GM18909 (cell line): ENCODE results near the gene ACTR1B.
"Not testable (repeated sequence)": the region's sequence is repeated elsewhere in the genome, so short reads cannot be mapped to it uniquely, and the experiment has no call there.

Source experiments
- ATAC-seq: cut with Tn5 transposase; IDR thresholded peaks from one replicate; pipeline ENCODE4 v1.9.1; 2021; ENCODE audit warnings: mild to moderate bottlenecking; ENCODE audit not compliant: unreplicated experiment, poor library complexity

Gene ACTR1B

GRCh38 chr2:97691166-97691565, 27.3 kb upstream of the ACTR1B start:
- ATAC-seq: no peak

- ATAC-seq: no peak
These were observed 24.4 kb upstream of the ACTR1B start for GRCh38 chr2:97688062-97688827.

- ATAC-seq: not testable (repeated sequence)
These were observed 23.4 kb upstream of the ACTR1B start for GRCh38 chr2:97687235-97687634.

GRCh38 chr2:97678298-97678697, 14.5 kb upstream of the ACTR1B start:
- no peak for ATAC-seq

GRCh38 chr2:97677480-97677879, 13.6 kb upstream of the ACTR1B start:
- ATAC-seq: no peak

- no peak for ATAC-seq
These were observed 12.8 kb upstream of the ACTR1B start for GRCh38 chr2:97676620-97677019.

- no peak for ATAC-seq
These were observed 11.7 kb upstream of the ACTR1B start for GRCh38 chr2:97675430-97676113.

- ATAC-seq: no peak
These were observed 10.1 kb upstream of the ACTR1B start for GRCh38 chr2:97673915-97674283.

- no peak for ATAC-seq
These were observed 9.5 kb upstream of the ACTR1B start for GRCh38 chr2:97673182-97673914.

GRCh38 chr2:97672606-97673140, 8.8 kb upstream of the ACTR1B start:
- not testable (repeated sequence) for ATAC-seq

GRCh38 chr2:97671526-97671925, 7.7 kb upstream of the ACTR1B start:
- ATAC-seq: no peak

- no peak for ATAC-seq
These were observed 6.6 kb upstream of the ACTR1B start for GRCh38 chr2:97670471-97670870.

GRCh38 chr2:97669448-97669847, 5.6 kb upstream of the ACTR1B start, which contains the start of gene C2orf92:
TSS of gene C2orf92 (plus strand) at chr2:97669713. CDS start at chr2:97669789, 76 bp downstream.
- ATAC-seq: no peak

- no peak for ATAC-seq
These were observed 759 bp upstream of the ACTR1B start for GRCh38 chr2:97664636-97664970.

- no peak for ATAC-seq
These were observed 250 bp downstream of the ACTR1B start for GRCh38 chr2:97663626-97663961.

- peak; percentile 52 for ATAC-seq
These were observed 784 bp downstream of the ACTR1B start for GRCh38 chr2:97662895-97663625.

- no peak for ATAC-seq
These were observed 1.4 kb downstream of the ACTR1B start for GRCh38 chr2:97662386-97662894.

- ATAC-seq: no peak
These were observed 1.9 kb downstream of the ACTR1B start for GRCh38 chr2:97661927-97662326.

GRCh38 chr2:97660775-97661389, 3.0 kb downstream of the ACTR1B start:
- ATAC-seq: no peak
